HG03025 (cell line): Measurements from ENCODE around the gene PRR35.

Experiments used
- ATAC-seq: cut with Tn5 transposase; IDR thresholded peaks from one replicate; pipeline ENCODE4 v1.9.1; 2021; ENCODE audit warnings: mild to moderate bottlenecking, moderate library complexity; ENCODE audit not compliant: unreplicated experiment, low FRiP score

PRR35 gene

DNA sequence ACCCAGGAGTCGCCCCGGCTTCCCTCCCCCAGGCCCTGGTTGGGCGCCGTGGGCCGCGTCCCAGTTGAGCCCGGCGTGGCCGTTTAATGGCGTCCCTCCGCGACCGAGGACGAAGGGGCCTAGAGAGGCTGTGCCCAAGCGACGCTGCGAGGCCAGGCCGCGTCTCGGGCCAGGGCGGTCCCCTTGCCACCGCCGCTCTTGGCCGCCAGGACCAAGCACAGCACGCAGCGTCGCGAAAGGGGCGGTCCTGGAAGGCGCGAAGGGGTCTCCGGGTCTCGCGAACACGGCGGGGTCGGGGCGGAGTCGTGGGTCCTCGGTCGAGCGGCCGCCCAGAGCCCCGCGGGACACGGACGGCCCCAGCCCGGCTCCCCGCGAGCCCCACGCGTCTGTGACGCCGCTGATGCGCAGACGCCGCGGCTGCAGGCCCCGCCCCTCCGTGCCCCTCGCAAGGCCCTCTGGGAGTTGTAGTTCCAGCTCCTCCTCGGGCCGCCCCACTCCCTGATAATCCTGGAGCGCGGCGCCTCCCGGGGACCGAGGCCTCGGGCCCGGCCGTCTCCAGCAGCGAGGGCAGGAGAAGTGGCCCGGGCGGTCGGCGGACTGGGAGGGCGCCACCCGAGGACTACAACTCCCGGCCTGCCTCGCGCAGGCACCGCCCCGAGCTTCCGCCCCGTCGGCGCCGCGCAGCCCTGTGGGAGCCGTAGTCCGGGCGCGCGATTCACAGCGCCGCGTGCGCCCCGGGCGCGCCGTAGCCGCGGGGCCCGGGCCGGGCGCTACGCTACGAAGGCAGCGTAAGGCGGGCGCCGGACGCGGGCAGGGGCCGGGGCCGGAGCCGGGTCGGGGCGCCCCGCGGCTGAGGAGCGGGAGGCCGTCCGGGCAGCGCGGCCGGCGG lies 32.9 kb upstream of the PRR35 start, which contains the start of gene CAPN15:
Gene CAPN15, plus strand, starts transcription at position 698 of the 889 bp plus-strand sequence. CDS start 19,127 bp downstream, outside the sequence.
- peak; percentile 66 for ATAC-seq

DNA sequence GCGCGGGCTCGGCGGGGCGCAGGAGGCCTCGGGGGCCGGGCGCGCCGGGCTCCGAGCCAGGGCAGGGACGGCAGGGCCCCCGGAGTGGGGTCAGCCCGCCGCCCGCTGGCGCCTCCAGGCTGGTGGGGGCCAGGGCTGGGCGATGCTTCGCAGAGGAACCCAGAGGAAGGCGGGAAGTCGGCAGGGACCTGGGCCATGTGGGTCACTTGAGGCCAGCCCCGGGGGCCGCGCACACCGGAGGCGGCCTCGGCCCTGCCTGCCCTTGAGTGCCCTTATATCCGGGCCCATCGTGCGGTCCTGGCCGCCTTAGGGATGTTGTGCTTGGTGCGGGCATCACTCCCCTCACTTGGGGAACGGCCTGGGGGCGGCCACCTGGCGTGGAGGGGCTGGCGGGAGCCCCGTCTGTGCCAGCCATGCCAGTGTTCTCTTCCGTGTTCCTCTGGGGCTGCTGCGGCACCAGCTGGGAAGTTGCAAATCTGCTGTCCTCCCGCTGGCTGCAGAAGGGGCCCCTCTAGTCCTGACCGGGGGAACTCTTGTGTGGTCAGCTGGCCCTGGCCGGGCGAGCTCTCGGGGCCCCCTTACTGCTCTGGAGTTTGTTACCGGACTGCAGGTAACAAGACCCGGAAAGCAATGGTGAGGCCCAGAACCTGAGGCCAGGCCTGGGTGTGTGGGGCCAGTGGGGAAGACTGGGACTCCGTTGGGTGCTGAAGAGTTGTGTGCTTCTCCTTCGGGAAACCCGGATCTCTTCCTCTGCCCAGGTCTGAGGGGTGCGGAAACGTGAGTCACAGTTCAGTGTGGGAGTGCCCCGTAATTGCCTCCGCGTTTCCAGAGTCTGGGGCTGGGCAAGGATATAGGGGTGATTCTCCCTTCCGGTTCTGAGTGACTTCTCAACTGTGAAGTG lies 31.8 kb upstream of the PRR35 start:
- peak; percentile 5 for ATAC-seq

DNA sequence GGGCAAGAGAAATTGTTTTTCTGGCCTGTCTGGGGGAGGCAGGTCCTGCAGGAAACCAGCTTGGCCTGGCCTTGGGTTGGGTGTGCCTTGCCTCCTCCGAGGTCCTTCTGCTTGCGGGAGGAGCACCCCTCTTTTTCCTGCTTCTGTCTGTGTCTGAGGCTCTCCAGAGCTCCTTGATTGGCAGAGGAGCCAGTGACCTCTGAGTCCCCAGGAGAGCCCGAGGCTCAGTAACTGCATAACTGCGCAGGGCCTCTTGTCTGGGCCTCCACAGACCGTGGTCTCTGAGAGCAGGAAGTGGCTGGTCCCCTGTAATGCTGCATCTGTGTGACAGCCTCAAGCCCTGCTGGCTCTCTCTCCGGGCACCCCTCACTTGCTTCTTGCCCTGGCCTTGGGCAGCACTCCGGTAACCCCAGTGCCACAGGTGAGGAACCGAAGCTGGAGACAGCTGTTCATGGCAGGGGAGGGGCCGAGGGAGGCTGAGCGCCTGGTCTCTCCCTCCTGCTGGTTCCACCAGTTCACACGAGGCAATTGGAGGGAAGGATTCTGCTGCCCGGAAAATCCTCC lies 31.1 kb upstream of the PRR35 start:
- no peak for ATAC-seq

DNA sequence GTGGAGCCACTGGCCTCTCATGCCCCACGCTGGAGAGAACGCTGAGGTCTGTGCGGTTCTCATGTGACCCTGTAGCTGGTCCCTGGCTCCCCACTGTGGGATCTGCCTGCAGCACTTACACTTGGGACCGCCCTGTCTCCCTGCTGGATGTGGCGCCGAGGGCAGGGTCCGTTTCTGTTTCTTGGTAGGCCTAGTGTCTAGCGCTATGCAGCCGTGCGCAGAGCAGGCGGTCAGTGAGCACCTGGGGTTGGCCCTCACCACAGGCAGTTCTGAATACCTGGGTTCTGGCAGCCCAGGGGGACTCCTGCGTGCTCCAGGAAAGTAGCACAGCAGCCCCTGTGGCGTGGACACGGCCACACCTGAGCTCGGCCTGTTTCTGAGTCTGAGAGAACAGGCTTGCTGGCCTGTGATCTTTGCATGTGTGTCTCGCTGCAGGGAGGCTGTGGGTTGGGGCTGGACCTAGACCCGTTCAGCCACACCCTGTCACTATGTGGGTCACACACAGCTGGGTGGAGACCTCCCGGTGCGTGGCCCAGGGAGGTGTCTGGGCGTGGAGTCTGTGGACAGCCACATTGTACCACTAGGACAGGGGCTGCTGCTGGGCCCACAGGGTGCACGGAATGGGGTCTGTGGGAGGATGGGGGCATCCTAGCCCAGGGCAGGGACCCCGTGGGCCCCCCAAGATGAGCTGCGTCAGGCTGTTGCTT lies 29.9 kb upstream of the PRR35 start:
- ATAC-seq = no peak

DNA sequence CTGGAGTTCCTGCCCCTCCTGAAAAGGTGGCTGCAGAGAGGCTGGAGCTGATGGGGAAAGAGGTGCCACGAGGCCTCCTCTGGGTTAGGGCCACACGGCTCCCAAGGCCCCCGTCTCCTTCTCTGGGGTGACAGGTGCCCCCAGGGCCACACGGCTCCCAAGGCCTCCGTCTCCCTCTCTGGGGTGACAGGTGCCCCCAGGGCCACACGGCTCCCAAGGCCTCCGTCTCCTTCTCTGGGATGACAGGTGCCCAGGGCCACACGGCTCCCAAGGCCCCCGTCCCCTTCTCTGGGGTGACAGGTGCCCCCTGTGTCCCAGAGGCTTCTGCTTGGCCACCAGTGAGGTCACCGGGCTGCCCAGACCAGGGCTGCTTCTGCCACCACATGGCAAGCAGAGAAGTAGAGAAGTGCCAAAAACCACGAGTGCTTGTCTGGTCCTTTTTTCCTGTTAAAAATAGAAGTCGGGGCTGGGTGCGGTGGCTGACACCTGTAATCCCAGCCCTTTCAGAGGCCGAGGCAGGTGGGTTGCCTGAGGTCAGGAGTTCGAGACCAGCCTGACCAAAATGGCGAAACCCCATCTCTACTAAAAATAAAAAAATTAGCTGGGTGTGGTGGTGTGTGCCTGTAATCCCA lies 28.6 kb upstream of the PRR35 start:
- no peak for ATAC-seq

DNA sequence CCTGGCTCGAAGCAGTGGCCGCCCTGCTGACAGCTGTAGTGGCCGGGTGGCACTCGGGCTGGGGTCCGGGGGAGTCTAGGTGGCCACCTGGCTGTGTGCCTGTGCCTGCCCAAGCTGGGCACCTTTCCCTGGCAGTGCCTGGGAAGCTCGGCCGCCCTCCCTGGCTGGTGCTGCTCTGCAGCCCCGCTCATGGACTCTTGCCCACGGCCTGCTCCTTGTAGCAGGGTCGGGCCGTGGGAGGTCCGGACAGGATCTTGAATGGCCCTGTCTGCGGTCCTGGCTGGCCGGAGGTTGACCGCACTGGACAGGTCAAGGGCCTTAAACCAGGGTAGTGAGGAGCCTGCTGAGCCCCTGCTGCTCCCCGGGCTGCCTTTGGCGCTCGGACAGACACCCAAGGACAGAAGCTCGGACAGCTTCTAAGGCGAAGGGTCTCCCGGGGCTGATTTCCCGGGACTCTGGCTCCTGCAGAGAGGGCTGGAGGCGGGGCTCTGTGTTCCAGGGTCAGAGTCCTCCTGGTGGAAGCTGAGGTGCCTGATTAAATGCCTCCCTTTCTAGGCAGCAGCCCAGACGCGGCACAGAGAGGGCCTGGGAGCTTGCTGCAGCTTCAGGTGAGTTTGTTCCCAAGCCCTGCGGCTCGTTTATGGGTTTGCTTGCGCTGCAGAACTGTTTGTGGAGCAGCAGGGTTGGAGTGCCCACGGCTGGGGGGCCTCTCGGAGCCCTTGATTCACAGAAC lies 26.6 kb upstream of the PRR35 start:
- no peak for ATAC-seq

DNA sequence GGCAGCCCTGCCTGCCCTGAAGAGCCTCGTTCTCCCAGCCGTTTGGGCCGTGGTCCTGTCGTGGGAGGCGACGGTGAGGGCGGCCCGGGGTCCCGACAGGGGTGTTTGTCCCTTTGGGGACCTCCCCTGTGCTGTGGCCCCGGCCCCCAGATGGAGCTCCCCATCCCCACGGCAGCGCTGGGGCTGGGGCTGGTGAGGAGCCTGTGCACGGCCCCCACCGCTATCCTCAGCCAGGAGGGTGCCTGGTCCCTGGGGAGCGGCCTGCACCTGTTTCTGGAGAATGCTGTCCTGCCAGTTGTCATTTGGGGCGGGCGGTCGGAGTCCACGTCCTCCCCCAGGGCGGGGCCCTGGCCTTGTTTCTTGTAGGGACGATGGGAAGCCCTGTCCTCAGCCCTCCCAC lies 26.1 kb upstream of the PRR35 start:
- no peak for ATAC-seq

DNA sequence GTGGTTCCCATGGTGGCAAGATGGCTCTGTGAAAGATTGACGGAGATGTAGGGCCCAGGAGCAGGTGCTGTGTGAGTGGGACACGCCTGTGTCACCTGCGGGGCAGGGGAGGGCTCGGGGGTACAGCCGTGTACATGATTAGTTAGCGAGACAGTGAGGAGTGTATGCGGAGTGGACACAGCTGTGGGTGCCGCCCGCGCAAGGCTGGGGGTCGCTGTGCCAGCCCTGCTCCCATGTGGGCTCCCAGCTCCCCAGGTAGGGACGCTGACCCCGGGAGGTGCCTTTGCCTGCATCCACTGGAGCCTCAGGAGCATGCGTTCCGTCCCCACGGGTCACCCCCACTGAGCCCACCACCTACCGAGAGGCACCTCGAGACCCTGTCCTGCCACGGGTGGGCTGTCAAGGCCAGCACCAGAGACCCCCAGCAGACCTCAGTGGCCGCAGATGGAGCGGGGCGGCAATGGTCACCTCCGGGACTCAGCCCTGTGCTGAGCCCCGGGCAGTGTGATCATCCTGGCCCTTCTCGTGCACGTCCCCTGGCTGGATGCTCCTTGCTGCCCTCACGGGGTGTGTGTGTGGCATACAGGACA lies 25.2 kb upstream of the PRR35 start:
- ATAC-seq = no peak

DNA sequence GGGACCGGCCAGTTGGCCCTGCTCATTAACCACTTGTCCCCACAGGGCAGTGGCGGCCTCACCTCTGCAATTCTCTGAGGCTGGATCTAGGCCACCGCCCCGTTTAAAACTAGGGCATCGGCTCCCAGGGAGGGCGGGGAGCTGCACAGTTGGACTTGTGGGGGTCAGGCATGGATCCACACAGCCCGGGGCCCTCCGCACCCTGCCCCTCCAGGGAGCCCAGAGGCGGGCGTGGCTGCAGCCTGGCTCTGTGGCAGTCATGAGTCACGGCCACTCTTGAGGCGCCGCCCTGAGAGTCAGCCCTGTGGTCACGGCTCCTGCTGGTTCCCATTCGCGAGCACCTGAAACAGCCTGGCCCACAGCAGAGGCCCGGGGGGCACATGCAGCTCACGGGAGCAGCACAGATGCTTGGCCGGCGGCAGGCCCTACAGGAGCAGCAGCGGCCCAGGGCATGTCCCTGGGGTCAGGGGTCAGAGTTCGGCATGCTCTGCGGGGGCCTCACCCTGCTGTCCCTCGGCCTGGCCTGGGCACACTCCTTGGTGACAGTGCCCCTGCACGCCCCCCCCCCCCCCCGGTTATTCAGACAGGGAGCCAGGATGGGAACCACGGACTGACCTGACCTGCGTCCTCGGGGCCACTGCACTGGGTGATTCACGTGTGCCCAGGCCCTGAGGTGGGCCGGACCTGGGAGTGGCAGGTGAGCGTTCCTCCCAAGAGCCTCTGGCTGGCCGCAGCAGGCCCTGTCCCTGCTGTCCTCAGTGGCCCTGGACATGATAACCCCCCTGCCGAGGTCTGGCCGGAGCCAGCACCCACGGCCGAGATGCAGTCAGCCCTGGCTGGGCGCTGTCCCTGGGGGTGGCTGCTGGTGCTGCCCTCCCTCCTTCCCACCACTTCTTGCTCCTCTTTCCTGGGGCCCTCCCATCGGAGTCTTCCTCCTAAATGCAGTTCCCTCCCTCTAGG lies 24.5 kb upstream of the PRR35 start:
- no peak for ATAC-seq

DNA sequence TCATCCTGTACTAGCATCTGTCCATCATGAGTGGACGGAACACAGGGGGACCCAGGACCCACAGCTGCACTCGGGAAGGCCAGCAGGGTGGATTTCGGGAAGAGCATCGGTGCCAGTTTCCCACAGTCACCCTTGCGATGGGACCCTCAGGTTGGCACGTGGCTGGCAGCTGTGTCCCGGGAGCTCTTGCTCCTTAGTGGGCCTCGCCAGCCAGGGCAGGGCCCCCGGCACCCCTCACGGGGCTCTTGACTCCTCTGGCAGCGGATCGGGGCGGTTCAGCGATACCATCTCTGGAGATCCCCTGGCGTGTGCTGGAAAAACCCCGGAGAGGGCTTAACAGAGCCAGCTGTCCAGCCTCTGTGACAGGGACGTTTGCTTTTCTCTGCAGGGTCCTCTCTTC lies 23.4 kb upstream of the PRR35 start:
- ATAC-seq = no peak

DNA sequence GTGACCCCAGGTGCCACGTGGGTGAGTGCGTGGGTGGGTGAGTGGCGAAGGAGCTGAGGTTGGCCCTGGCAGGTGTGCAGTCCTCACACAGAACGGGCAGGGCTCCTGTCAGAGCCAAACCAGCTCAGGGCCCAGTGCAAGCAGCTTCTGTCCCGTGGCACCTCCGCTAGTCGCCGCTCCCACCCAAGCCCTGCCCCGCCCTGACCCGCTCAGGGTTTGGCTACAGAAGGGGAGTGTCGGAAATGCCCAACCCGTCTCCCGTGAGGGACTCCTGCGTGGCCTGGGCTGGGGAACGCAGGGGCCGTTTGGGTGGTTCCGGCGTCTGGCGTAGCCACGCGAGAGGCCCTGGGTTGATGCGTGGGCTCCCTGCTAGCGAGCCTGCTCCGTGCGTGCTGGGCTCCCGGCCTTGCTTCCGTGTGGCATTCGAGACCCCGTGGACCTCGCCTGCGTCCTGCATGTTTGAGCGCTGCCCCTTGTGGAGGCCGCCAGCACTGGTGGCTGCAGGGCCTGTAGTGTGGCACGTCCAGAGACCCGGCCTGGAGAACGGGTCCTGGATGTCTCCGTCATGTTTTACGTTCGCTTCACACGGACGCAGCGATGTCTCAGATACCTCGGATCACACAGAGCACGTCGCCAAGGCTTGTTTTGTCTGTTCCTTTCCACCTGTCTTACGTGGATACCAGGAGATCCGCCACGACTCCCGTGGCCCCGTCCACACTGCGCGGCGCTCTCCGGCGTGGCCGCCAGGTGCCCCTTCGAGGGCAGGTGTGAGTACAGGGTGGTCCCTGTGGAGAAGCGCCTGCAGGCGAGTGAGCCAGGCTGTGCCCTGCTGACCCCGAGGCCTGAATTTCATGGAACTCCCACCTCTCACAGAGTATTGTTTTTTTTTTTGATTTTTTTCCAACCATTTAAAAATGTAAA lies 22.5 kb upstream of the PRR35 start:
- no peak for ATAC-seq

DNA sequence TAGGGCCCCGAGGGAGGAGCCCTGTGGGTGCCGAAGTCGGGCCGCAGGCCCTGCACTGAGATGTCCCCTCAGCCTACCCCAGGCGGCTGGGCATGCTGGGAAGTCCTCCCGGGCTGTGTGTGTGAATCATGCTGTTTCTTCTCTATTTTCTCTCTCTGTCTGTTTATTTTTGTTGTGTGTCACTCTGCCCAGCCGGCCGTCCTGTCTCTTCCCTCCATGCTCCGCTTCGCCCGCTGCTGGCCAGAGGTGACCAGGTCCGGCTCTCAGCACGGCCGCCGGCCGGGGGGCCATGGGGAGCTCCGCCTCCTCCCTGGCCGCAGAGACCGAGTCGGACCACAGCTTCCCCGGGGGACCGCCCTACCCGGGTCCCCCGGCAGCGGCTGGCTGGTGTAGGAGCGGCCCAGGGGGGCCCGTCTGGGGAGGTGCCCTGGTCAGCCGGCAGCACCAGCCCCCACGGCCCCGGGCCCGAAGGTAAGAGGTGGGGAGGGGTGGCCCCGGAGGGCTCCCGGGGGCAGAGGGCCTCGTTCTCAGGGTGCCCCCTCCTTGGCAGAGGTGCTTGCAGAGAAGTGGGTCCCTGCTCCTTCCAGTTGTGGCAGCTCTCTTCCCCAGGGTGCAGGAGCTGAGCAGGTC lies 20.2 kb upstream of the PRR35 start:
- ATAC-seq = no peak

DNA sequence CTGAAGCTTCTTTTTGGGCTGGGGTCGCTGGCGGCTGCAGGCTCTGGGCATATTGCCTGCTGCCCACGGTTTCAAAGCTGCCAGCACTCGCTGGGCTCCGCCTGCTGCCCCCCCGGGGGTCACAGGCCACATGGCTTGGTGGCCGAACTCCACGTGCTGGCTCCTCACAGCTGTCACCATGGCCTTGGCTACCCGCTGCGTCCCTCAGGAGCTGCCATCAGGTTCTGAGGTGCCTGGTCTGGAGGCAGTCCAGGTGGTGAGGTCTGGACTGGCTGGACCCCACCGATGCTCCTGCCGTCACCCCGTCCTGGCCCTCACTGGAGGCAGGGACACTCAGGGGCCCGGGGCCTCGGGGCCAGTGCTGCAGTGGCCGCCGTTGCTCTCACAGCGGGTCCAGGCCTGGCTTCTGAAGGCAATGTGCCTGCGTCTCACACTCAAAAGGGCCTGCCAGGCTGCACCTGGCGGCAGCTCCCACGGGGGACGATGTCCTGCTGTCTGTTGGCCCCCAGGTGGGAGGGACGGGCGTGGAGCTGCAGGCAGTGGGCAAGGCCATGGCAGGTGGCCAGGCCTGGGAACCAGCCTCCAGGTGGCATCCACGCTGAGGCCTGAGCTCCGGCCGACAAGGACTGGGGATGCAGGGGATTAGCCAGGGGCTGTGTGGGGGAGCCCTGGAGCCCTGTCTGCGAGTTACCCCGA lies 19.4 kb upstream of the PRR35 start:
- ATAC-seq = no peak

DNA sequence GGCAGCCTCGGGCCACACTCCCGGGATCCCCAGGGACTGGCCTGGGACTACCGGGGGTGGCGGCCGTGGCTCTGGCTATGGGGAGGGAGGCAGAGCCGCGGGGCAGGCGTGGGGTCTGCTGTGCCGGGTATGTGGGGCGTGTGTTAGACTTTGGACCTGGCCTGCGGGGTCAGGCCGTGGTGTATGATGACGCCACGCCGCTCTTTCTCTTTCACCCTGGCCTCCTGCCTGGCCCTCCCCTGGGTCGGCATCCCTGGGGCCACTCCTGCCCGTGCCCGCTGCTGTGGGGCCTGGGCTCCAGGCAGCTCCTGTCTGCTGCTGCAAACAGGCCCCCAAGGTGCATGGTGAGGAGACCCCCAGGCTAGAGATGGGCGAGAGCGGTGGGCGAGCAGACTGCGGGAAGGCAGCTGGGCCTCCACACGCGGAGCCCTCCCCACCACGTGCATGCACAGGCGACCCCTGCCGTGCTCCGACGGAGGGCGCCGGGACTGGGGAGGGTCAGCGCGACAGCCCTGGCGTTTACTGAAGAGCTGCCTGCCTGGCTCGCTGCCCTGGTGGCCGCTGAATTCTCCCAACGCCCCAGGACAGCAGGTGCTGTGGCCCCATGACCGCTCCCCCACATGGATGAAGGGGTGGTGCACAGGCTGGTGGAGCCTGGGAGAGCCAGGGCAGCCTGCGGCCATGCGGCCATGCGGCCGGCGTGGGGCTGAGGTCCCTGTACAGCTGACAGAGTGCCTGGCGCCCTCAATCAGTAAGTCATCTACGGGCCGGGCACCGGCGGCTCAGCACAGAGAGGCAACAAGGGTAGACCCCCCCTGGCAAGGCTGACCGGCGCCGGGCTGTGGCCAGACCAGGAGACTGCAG lies 16.7 kb upstream of the PRR35 start:
- no peak for ATAC-seq

DNA sequence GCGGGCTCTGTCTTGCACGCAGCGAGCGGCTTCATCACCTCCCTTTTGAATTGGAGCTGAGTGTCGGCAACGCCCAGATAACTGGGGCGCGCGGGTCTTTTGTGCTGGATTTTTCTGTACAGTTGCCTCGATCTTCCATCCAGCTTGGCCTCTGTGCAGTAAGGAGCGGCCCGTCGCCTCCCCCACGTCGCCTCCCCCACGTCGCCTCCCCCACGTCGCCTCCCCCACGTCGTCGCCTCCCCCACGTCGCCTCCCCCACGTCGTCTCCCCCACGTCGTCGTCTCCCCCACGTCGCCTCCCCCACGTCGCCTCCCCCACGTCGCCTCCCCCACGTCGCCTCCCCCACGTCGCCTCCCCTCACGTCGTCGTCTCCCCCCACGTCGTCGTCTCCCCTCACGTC lies 15.7 kb upstream of the PRR35 start:
- ATAC-seq = no peak
